NCI-H2196 treated with DMSO at 0.1 percent for 48 hours (cell line): Measurements from ENCODE around the gene BTBD6.
A peak's percentile ranks its signal among the peaks of the same experiment; 100 is the strongest.

Experiments
- DNase-seq: peaks from one replicate; lab custom pipeline; 2025; ENCODE audit not compliant: unreplicated experiment; lab: John Stamatoyannopoulos, UW

BTBD6 gene

DNA sequence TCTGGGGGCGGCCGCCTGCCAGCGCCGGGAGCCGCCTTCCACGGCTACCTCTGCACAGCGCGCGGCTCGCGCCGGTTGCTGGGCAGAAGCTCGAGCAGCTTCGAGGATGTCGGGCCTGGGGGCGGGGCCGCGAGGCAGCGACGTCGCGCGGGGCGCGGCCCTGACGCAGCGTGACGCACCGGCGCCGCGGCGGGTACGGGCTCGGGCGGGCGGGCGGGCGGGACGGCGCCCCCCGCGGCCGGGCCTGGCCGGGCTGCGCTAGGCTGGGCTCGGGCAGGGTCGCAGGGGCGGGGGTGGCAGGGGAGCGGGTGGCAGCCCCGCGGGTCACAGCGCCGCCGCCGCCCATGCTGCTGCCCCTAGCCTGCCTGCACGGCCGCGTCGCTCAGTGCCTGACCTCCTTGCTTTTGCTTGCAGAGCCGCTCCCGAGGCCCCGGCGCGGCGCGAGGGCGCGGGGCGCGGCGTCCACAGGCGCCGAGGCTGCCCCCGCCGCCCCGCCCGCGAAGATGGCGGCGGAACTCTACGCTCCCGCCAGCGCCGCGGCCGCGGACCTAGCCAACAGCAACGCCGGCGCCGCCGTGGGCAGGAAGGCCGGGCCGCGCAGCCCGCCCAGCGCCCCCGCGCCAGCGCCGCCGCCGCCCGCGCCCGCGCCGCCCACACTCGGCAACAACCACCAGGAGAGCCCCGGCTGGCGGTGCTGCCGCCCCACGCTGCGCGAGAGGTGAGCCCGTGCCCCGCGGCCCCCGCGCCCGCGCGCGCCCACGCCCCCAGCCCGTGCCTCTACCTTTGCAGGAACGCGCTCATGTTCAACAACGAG is at the start of gene BTBD6:
TSS of gene BTBD6 (plus strand) at position 166 of the 814 bp plus-strand sequence. CDS start at position 345, 179 bp downstream.
- peak; percentile 25 for DNase-seq

DNA sequence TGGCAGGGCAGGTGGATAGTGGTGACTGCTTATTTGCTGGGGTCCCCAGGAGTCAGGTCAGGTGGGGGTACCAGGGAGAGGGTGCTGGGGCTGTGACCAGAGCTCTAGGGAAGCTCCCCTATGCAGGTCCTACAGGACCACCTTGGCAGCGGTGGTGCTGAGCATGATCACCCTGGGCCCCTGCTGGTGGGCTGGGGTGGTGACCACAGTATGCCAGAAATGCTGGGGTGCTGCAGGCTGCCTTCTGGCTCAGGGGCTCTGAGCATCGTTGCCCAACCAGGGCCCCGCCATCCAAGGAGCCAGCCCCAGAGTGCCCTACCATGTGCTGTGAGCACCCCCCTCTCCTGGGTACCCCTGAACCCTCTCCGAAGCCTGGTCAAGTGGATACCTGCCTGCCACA is 49.7 kb upstream of the BTBD6 start:
- DNase-seq: no peak

DNA sequence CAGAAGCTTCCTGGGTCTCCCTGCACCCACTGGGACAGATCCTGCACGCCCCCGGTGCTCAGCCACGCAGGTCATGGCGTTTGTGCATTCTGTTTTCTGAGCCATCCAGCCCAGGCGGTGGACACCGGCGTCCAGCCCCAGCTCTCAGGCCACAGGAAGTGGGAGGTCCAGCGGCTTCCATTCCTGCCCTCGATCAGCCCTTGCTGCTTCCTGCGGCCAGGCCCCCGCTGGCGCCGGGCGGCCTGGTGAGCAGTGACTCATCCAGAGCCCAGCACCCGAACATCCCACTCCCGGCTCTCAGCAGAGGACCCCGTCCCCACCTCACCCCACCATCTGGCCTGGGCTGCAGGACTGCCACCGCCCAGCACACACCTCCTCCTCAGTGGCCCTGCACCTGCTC is 49.2 kb upstream of the BTBD6 start:
- no peak for DNase-seq

DNA sequence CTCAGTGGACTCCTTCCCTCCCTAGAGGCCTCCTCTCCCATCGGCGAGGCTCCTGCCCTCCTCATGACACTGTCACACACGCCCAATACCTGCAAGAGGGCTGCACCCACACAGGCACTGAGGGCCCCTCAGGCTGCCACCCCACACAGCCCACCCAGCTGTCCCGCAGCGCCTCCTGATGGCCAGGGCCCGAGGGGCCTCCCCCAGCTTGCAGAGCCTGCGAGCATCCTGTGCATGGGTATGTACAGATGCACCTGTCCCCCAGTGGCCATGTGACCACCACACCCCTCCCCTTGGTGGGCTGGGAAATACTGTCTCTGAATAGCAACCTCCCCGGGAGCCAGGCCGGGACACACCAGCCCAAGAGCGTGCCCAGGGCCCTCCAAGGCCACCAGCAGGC is 48.3 kb upstream of the BTBD6 start:
- no peak for DNase-seq

DNA sequence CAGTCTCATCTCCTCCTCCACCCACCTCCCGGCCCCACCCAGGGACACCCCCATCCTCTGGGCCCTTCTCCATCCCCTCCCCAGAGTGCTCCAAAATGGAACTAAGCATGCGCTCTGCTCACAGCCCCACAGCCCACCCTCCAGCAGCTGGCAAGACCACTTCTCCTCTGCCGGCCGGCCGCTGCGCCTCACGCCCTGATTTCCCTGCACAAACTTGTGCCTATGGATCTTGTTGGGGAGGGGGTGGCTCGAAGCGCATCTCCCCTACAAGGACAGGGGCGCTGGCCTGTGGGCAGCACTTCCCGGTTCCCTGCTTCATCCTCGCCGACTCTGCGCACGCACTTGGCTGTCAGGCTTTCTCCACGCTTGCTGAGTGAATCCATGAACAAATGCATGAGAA is 47.7 kb upstream of the BTBD6 start:
- DNase-seq: no peak

DNA sequence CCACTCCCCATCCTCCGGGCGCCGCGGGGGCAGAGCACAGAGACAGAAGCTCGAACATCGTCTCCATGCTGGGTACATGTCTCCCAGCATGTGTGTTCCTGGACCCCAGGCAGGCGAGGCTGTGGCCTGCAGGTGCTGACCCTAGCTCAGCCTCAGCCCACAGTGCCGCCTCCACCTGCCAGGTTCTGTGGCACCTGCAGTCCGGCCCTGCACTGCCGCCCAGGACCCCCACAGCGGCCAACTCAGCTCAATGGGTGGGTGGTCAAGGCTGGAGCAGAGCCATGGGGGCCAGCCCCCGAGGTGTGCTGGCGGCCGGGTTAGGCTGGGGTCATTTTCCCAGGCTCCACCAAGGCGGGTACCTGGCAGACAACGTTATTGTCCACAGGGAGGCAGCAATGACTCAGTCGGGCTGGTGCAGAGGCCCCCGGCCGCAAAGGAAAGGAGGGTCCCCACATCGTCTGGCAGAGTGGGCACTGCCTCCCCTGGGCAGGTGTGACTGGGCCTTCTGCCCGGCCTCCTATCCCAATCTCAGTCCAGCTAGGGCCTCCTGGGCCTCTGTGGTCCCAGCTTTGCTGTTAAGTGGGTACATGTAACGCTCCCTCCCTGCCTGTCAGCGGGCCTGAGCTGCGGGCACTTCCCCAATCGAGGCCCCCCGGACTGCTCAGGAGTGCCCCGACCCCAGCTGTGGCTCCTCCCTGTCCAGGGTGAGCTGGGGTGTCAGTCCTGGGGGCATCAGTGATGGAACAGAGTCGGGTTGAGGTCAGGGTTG is 47.0 kb upstream of the BTBD6 start:
- DNase-seq: no peak

DNA sequence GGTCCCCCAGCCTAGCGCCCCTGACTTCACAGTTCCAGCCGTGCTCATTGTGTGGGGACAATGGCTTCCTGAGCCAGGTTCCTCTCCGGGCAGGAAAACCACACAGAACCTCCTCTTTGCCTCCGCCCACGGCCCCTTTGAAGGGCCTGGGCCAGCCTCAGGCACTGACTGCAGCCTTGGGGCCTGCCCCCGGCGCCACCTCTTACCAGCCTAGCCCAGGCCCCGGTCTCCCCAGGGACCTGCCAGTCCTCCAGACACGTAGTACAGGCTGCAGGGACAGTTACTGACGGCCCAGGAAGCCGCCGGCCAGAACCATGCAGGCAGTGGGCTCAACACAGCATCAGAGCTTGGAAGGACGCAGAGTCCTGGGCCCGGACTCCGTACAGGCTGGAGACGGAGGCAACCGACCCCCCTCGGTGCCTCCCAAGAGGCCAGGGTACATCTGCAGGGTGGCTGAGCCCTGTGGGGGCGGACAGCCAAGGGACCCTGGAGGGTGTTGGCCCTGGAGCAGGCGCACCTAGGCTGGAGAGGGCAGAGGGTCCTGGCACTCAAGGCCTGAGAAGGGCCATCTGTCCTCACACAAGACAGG is 46.3 kb upstream of the BTBD6 start:
- no peak for DNase-seq

DNA sequence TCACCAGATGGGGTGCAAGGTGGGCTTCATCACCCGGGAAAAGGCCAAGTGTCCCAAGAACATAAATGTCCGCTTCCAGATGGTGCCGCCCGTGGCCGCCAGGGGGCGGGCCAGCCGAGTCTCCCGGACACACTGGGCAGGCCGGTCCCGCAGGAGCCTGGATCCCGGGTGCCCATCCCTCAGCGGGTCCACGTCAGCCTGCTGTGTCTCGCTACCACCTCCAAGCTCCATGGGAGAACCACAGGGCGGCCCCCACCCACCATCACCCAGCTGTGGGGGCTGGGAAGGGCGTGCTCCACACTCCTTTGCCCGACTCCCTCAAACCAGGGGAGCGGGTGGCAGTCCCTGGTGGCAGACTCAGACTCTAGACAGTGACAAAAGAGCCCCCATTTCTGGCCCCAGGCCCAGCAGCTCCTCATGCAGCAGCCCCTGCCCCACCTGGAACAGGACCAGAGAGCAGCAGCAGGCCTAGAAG is 45.2 kb upstream of the BTBD6 start:
- DNase-seq: no peak

DNA sequence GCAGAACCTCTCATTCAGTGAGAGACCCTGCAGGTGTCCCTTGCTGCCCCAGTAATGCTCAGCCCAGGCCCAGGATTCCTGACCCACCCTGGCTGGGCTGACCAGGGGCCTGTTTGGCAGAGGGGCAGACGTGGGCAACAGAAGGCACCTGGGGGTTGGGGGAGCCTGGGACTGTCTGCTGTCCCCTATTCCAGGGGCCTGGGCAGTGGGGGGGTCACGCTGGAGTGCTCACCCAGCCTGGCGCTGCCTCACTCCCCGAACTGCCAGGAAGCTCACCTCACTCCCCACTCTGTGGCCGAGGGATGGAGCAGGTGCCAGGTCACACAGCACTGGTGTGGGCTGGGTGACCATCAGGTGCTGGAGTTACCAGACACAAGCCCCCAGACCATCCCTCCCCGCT is 44.6 kb upstream of the BTBD6 start:
- no peak for DNase-seq

DNA sequence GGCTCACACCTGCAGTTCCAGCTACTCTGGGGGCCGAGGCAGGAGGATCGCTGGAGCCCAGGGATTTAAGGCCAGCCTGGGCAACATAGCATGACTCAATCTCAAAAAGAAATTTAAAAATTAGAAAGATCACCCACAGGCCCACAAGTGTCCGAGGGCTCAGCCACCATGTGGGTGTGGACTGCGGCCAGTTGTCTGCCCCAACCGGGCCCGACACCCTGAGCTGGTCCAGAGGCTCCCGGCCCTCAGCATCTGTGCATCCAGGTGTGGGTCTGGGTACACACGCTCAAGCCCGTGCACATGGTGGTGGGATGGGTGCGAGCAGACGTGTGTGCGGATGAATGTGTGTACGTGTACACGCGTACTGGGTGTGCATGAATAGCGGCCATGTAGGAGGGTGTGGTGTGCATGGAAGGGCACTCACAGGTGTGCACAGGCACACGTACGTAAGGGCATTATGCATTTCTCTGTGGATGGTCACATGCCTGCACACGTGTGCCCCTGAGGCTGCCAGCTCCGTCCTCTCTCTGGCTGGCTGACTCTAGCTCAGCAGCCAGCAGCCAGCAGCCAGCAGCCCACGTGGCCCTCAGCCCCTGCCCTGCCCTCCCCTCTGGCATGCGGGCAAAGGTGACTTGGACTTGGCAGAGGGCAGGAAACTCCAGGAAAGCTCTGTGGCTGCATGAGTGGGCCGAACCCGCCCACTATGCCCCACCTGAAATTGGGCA is 44.0 kb upstream of the BTBD6 start:
- no peak for DNase-seq

DNA sequence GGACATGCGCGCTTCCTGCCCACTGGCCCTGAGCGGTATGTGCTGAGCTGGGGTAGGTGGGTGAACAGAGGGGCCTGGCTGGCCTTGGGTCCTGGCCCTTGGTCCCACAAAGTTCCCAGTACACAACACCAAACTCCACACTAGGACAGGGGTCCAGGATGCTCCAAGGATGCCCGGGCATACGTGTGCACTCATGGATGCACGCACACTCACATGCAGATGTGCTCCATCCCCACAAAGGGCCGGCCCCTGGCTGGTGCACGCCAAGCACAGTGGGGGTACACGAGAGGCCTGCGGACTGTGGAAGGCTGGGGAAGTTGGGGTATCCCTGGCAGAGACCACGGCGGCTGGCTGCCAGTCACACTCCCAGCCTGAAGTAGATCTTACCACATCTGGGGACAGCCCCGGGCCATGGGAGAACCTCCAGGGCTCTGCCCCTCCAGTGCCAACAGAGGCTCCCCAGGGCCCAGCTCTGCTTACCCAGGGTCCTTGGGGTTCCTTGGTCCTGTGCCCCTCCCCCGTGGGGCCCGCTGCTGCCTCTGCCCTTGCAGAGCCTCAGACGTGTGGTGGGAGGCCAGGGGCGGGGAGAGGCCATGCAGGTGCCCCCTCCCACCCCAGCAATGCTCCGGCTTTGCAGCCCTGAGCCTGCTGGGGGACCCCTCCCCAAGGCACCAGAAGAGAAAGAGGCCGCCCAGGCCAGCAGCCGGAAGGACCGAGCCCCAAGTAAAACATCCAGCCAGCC is 43.2 kb upstream of the BTBD6 start:
- DNase-seq: no peak

DNA sequence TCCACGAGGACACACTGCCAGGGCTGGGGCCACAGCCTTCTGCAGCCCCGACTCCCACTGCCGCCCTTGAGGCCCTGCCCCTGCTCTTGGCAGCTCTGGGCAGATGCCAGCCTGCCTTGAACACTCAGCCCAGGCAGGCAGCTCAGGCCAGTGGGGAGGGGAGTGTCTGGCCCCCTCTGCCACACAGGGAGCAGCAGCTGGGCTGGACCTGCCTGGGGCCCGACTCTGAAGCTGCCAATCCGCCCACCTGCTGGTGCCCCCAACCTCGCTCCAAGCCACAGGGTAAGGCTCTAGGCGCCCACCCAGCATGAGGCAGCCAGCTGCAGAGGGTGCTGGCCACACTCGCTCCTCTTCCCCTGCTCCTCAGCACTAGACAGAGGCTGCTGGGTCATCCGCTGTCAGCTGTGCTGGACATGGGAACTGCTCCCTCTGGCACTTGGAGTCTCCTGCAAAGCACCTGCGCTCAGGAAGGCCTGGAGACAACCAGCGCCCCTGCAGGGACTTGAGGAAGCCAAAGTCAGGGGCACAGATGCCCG is 42.6 kb upstream of the BTBD6 start:
- no peak for DNase-seq

DNA sequence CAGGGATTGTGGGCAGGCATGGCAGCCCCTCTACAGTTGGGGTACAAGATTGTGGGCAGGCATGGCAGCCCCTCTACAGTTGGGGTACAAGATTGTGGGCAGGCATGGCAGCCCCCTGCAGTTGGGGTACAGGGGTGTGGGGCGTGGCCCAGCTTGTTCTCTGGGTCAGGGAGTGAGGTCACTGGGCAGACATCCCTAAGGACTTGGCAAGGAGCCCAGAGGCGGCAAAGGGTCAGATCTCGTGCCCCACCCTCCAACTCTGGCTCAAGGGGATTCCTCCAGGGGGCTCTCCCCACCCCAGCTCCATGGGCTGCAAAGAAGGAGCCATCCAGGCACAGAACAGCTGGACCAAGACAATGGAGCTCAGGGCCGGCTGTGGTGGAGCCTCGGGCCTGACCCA is 41.5 kb upstream of the BTBD6 start:
- no peak for DNase-seq

DNA sequence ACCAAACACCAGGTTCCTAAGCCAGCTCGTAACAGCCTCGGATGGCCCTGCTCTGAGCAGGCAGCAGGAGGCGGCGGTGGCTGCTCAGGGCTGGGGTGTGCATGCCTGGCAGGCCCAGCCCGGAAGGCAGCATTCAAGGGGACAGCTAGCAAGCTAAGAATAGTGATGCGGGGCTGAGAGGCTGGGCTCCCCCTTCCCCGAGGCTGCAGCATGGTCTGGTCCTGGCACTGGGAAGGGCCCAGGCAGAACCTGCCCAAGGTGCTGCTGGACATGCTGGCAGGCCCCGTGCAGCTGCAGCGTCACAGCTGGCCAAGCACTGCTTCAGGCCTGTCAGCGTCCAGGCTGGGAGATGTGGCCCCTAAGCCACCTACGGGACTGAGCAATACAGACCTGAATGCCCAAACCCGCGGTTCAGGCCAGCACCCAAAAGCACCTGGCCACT is 40.9 kb upstream of the BTBD6 start:
- no peak for DNase-seq

DNA sequence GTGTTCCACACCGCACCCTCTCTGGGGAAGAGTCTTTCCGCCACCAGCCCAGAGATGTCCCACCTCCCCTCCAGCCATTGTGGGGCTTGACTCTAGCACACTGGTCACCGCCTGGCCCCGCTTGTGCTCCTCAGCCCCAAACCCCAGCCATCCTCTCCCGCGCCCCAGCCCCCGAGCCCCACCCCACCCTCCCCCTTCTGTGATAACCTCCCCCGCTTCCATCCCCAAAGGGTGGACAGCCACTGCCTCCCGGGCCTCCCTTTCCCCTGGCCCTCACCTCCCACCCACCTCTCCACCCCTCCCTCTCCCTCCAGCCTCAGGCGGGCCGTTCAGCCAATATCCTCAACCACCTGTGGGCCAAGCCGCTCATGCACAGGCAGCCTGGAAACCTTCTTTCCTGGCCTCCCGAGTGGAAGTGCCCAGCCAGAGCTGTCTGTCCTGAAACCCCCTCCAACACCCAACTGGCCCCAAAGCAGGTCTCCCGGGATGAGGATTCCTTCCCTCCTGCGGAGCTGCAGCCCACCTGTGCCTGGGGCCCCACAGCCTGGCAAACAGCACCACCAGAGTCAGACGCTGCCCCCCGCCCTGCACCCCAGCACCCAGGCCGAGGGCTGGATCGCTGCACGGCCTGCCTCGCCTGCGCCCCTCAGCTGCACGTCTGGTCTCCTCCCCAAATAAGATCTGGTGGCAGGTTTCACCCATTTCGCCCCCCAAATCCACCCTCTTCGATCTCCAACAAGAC is 40.2 kb upstream of the BTBD6 start:
- DNase-seq: no peak

DNA sequence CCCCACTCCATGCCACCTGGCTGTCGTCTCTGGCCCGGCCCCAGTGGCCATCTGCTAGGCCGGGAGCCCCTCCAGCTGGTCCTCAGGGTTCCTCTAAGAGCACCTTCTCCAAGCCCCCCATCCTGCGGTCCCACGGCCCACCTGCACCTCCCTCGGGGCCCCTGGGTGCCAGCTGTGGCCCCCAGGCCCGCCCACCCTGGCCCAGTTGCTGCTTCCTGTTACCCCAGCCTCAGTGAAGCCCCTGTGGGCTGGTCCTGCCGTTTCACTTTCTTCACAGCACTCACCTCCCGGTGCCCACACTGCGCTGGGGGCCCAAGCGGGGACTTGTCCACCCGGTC is 39.6 kb upstream of the BTBD6 start:
- DNase-seq: no peak

DNA sequence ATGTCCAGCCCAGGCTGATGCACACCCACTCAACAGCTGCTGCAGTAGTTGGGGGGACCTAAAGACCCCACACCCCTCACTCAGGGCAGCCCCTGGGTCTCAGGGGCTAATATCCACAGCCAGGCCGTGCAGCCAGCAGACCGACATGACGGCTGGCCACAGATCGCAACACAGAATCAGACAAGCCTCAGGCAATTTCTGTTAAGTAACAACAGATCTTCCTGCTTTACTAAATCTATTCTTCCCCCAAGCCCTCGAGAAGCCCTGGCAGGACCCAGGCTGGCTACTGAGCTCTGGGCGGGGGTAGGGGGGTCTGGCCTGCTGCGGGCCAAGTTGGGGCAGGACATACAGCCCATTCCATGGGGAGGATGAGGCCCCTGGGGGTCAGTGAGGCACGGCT is 39.2 kb upstream of the BTBD6 start:
- DNase-seq: no peak

DNA sequence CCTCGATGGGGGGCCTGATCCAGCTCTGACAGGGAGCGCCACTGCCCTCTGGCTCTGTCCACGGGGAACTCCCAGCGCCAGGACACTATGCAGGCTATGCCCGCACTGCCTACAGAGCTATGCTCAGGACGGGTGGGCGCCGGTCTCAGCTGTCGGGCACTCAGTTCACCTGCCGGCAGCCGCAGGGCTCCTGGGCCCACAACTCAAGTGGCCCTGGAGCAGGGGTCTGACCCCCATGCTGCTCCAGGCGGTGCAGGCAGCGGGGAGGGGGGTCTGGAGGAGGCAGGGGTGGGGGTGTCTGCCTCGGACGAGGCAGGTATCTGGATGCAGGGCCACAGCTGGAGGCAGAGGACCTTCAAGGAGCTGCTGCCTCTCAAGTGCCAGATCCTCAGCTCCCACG is 38.7 kb upstream of the BTBD6 start:
- DNase-seq: no peak

DNA sequence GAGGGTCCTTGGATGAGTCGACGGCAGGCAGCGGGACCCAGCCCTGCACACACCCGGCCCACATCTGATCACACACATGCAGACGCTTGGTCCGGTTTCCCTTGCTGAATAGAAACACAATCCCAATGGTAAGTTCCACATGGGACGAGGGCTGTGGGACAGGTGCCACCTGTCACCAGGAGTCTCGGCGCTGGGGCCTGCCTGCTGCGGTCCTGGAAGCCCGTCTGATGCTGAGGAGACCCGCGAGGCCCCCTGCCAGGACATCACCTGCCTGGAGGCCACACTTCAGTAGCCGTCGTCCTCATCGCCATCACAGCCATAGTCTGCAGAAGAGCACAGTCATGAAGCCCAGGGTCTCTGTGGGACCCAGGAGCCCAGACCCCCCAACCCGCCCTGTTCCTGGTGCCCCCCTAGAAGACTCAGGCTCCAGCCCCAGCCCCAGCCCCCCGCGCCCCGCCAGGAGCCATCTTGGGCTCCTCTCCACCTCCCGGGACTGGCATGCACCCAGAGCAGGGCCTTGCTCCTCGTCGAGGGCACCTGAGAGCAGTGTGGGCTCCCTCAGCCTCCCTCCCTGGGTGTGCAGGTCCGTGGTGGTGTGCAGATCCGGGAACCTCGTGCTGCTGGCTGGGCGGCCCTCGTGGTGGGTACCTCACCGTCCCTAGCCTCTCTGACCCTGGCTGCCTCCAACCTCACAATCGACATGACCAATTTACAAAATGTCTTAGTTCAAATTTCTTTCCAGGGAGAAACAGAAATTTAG is 37.9 kb upstream of the BTBD6 start:
- no peak for DNase-seq
